GM19240 (cell line): ENCODE results near the gene NRIP2.

ENCODE experiments used
- DNase-seq: peaks from one replicate; pipeline ENCODE4 v3.0.0; 2011; ENCODE audit warnings: low spot score; ENCODE audit not compliant: insufficient read length

Gene NRIP2

DNA sequence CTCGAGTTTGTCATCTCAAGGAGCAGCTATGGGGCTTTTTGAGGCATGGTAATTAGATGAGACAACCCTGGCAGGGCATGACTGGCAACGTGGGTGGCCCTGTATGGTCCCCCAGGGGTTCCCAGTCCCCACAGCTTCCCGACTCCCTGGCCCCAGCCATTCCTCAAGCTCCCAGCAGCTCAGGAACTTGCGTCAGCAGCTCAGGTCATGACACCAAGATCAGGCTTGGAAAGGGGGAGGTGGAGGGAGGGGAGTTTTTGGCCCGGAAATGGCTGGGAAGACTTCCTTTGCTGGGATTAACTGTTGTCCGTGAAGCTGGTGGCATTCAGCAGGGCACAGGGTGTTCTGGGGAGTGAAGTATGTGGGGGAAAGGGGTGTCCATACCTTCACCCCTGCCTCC, 10.4 kb upstream of the NRIP2 start:
- no peak for DNase-seq

DNA sequence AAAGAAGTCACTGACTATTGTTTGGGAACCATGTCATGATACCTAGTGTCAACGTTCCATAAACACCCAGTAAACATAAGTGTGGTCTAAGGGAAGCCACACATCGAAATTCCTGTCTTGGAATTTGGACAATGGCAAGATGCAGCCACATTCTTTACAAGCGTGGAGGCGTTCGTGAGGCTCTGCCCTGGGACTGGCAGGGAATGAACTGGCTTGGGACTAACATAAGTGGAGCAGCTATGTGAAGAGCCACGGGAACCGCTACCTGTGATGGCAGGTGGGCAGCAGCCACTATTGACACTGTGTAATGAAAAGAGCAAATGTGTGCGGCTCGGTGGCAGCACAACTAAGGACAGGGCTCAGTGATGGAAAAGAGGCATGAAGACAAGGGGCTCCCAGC, 10.0 kb upstream of the NRIP2 start:
- DNase-seq, result no peak

DNA sequence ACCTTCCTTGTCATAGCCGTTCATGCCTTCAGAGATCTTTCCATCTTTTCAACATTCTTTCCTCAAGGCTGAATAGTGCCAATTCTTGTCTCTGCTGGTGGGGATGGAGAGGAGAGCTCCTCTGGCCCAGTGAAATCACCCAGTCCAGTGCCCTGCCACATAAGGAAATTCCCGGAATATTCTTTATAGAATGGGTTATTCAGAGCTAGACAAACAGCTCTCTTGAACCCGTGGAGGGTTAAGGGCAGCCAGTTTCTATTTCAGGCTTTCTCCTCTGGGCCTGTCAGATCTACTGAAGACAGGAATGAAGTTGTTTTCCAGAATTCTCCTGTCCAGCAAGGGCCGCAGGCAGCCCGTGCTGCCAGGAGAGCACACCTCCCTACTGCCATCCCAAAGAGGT, 8.1 kb upstream of the NRIP2 start:
- no peak for DNase-seq

GRCh38 chr12:2841056-2841650, 6.3 kb upstream of the NRIP2 start:
- DNase-seq, result no peak

DNA sequence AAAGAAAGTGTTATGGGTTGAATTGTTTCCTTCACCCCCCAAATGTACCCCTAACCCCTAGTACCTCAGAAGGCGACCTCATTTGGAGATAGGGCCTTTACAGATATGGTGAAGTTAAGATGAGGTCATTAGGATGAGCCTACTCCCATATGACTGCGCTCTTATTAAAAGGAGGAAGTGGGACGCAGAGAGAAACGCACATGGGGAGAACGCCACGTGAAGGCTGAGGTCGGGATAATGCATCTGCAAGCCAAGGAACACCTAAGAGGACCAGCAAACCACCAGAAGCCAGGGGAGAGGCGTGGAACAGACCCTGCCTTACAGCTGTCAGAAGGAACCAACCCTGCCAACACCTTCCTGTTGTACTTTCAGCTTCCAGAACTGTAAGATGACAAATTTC, 1.7 kb upstream of the NRIP2 start:
- DNase-seq, result no peak

DNA sequence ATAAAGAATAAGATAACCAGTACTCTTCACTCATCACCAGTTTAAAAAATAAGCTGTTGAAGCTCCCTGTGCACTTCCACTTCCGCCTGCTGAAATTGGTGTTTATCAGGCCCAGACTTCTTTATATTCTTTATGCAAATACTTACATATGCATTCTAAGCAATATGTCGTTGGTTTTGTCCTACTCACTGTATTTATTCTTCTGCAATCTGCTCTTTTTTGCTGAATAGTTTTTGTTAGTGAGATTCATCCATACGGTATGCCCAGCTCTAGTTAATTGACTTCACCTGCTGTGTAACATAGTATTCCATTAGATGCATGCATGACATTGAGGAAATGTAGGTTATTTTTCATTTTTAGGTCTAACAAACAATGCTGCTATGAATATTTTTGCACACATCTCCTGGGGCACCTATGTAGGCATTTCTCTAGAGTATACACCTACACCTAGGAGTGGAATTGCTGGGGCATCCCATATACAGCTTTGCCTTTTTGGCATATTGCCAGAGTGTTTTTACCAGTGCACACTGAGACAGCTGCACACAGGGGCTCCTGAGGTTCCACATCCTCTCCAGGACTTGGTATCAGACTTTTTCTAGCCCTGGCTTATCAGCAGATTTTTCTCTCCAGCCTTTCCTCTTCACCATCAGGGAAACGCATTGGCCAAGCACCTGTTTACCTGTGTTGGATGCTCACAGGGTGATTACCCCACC, 1.0 kb upstream of the NRIP2 start:
- DNase-seq, result no peak

- no peak for DNase-seq
These were observed 1.0 kb downstream of the NRIP2 start for GRCh38 chr12:2833810-2834209.

DNA sequence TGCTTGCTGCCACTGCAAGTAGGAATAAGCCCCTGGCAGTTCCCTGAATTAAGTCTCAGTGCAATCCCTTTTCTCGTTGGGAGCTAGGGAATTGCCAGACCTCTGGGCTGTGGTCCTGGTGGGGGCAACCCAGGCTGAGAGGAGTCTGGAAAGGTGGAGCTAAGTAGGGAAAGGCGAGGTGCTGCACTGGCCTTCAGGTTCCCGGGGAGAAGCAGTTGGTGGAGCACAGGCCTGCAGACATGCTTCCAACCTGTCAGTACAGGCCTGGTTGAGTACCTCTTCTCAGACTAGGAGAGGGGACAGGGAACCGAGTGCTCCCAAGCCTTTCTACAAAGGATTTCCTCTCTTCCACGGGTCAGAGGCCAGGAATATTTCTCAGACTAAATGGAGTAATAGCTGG, 1.5 kb downstream of the NRIP2 start:
- no peak for DNase-seq

DNA sequence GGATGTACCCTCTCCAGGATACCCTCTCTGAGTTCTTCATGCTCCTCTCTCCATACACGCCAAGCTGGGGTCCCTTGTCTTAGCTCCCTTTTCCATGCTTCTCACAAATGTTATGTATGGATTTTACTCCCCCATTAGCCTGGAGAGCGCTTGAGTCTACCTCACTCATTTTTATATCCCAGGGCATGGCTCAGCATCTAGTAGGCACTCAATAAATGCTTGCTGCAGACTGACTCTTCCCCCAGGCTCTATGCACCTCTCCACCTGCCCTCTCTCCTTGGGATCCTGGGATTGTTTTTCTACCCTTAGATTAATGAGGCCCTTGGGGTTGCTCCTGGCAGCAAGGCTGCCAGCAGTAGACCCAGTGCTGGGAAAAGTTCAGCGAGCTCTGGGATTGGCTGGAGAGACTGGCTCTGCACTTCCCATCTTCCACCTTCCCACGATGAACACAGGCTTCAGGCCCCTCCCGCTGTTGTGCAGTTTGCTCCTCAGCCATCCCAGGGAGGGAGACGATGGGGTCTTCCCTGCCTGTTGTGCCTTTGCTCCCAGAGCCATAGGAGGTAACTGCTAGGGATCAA, 2.2 kb downstream of the NRIP2 start:
- DNase-seq, result no peak

- DNase-seq, result no peak
These were observed 5.6 kb downstream of the NRIP2 start for GRCh38 chr12:2829275-2829674.

DNA sequence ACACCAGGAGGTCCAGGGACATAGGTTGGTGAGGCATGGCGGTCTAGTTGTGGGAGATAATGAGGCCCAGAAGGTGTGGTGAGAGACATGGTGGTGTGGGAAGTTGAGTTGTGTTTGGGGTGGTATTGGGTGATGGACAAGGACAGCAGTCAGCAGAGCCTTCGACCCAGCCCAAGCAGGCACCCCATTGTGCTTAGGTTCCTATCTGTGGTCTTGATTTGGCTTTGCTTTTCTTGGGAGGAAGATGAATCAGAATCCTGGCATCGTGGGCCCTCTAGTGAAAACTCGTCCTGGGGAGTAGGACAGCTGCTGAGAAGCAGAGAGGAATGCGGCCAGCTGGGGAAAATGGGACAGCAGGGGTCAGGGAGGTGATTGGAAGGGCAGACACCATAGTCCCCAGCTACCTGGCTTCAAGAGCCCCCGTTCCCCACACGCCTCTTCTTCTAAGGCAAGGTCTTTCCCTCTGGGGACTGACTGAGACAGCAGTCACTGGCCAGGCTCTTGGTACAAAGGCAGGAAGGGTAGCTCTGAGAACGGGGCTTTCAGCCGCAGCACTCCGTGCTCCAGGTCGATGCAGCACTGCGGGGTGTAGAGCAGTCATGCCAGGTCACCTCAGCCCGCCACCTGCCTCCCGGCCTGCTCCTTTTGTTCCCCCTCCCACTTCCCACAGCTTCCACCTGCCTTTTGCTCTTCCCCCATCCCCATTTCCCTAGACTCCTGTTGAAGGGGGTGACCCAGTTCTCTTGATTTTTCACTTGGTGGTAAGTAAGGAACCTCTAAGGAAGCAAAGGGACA, 7.9 kb downstream of the NRIP2 start:
- DNase-seq, result no peak

- DNase-seq, result no peak
These were observed 8.8 kb downstream of the NRIP2 start for GRCh38 chr12:2826036-2826435.

DNA sequence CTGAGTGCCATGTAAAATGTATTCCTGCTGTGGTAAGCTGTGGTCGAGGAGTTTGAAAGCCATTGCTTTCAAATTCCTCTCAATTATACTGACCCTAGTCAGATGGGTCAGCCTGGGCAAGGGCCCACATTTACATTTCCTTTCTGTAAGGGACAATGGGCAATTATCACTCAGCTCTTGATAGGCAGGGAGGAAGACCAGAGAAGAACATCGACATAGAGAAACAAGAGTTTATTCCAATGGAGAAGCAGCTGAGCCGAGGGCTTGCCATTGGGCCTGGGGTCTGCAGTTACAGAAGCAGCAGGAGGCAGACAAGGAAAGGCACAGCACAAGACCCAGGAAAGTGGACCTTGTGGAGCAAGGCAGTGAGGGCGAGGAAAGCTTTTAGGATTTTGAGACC, 9.7 kb downstream of the NRIP2 start:
- no peak for DNase-seq

DNA sequence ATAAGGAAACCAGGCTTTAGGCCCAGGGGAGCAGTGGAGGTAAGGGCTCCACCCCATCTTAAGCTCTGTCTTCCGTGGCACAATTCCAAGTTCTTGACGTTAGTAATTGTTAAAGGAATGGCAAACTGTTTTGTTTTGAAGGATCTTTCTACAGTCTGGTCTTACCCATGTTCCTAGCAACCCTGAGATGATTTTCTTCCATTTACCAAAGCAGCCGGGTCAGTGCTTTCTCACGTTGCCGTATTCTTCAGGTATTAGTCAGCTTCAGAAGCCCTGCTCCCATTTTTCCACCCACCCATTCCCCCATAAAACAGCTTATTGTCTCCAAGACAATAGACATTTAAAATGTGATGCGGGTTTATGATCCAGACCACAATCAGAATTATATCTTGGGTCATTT, 10.3 kb downstream of the NRIP2 start:
- no peak for DNase-seq

GRCh38 chr12:2823483-2823882, 11.4 kb downstream of the NRIP2 start:
- DNase-seq, result no peak

GRCh38 chr12:2820432-2820831, 14.4 kb downstream of the NRIP2 start:
- no peak for DNase-seq

DNA sequence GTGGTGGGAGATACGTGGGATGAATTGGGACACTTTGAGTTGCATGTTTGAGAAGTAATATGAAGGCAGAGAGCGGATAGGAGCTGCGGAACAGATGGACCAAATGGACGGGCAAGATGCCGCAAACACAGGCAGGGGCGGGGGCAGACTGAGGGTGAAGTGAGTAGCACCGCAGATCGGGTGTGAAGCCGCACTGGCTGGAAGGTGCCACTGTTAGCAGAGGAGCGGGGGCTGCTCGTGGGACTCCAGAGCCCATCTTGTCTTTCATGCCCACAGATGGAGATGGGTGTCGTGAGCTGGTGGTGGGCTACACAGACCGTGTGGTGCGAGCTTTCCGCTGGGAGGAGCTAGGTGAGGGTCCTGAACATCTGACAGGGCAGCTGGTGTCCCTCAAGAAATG, 15.0 kb downstream of the NRIP2 start:
- DNase-seq, result no peak

GRCh38 chr12:2813214-2814185, 21.3 kb downstream of the NRIP2 start:
- DNase-seq, result peak; percentile 60

DNA sequence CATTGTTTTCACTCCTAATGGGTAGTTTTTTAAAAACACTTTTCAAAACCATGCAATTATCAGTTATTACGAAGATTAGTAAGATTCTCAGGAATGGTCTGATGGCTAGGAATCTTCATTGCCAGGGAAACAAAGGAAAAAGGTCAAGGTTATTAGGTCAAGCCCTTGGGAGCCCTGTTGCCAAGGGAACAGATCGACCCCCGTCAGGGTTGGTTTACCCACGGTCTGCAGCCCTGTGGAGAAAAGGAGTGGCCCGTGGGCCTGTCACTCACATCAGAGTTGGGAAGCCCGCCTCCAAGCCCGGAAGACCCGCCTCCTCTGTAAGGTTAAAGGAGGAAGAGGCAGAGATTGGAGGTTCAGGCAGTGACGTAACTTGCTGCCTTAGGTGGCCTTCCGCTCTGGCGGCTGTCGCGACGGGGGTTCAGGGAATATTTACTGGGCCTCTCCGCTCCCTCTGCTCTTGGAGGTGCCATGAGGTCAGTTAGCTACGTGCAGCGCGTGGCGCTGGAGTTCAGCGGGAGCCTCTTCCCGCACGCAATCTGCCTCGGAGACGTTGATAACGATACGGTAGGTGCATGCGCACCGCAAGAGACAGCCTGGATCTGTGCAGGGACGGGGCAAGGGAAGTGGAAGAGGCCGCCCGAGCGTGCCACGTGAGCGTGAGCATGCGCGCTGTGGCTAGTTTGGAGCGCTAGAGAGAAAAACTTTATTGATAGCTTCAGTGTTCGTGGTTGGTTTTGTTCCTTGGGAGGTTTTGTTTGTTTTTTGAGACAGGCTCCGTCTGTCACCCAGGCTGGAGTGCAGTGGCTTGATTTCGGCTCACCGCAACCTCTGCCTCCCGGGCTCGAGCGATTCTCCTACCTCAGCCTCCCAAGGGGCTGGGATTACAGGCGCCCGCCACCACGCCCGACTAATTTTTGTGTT, 22.3 kb downstream of the NRIP2 start, which contains the start of gene ITFG2:
Gene ITFG2 (plus strand): TSS at position 379 of the 924 bp plus-strand sequence. CDS start 93 bp downstream, at position 472.
- peak; percentile 81 for DNase-seq

DNA sequence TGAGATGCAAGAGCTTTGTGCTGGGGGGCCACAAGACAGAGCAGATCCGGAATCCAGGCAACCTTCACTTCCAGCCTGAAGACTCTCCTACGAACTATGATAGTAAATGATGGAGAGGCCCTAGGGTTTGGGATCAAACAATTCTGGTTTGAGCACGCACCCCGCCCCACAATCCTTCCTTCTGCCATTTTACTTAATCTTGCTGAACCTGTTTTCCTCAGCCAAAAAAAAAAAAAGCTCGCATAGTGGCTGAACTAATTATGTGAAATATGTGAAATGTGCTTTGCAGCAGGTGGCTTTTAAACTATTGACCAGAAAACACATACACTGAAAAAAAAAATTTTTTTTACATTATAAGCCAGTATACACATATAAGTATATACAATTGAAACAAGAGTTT, 23.0 kb downstream of the NRIP2 start:
- DNase-seq, result no peak
